HEK293 (cell line): ENCODE measurements around the gene DHRS4L2.
"Not testable (repeated sequence)": the region's sequence is repeated elsewhere in the genome, so short reads cannot be mapped to it uniquely, and the experiment has no call there.

Source experiments
- CTCF ChIA-PET: fragments of 350-600 bp; formaldehyde crosslinking; extraction: SDS; loops from one replicate; lab custom pipeline; 2021; ENCODE audit warnings: antibody characterized with exemption; lab: Yijun Ruan, JAX
- POLR2A ChIA-PET: fragments of 300-600 bp; formaldehyde crosslinking; extraction: SDS; loops from one replicate; lab custom pipeline; 2020; ENCODE audit warnings: antibody characterized with exemption, inconsistent platforms; lab: Yijun Ruan, JAX
- H3K27ac ChIP-seq: fragments of 200-500 bp; sonication (Bioruptor generic); 2 replicates; pipeline ENCODE4 v1.5.1; 2014; ENCODE audit warnings: low read depth, low read length, control low read depth, inconsistent platforms; ENCODE audit errors: extremely low read depth
- H3K36me3 ChIP-seq, 2 experiments: fragments of 200-500 bp in 1 of 2; sonication (Bioruptor generic) in 1 of 2; 1 replicate in 1 of 2; 2 replicates in 1 of 2; pipeline ENCODE4 v1.5.1; 2014 to 2017; ENCODE audit warnings: inconsistent platforms in 2 of 2, low read length in 2 of 2; ENCODE audit not compliant: control insufficient read depth in 2 of 2, insufficient read depth in 1 of 2
- H3K4me1 ChIP-seq: fragments of 200-500 bp; sonication (Bioruptor generic); 2 replicates; pipeline ENCODE4 v1.5.1; 2014; ENCODE audit warnings: mild to moderate bottlenecking, low read length, inconsistent platforms; ENCODE audit not compliant: control insufficient read depth, insufficient read depth
- H3K4me3 ChIP-seq: 2 replicates; pipeline ENCODE4 v1.5.1; 2011; ENCODE audit warnings: low read depth, mild to moderate bottlenecking, control low read depth, low read length, moderate library complexity
- H3K9me3 ChIP-seq: fragments of 200-500 bp; sonication (Bioruptor generic); 2 replicates; pipeline ENCODE4 v1.5.1; 2014; ENCODE audit warnings: low read depth, low read length, inconsistent platforms; ENCODE audit not compliant: control insufficient read depth, insufficient read depth
- EGR2 ChIP-seq: fragments of 450-650 bp; formaldehyde crosslinking; IDR thresholded peaks from 2 replicates; pipeline ENCODE4 v1.5.1; 2016; ENCODE audit warnings: low read depth, missing biosample characterization, missing genetic modification characterization
- GLIS1 ChIP-seq: fragments of 450-650 bp; formaldehyde crosslinking; IDR thresholded peaks from 2 replicates; pipeline ENCODE4 v1.5.1; 2016; ENCODE audit warnings: missing biosample characterization, missing genetic modification characterization
- KLF9 ChIP-seq: fragments of 450-650 bp; formaldehyde crosslinking; IDR thresholded peaks from 2 replicates; pipeline ENCODE4 v1.5.1; 2016; ENCODE audit warnings: missing biosample characterization, missing genetic modification characterization, low read depth
- MYNN ChIP-seq: fragments of 450-650 bp; formaldehyde crosslinking; IDR thresholded peaks from 2 replicates; pipeline ENCODE4 v1.5.1; 2016; ENCODE audit warnings: missing biosample characterization, missing genetic modification characterization, borderline replicate concordance
- MZF1 ChIP-seq: fragments of 450-650 bp; formaldehyde crosslinking; IDR thresholded peaks from 2 replicates; pipeline ENCODE4 v1.5.1; 2017; ENCODE audit warnings: missing biosample characterization, missing genetic modification characterization, borderline replicate concordance
- OSR2 ChIP-seq: fragments of 450-650 bp; formaldehyde crosslinking; IDR thresholded peaks from 2 replicates; pipeline ENCODE4 v1.5.1; 2016; ENCODE audit warnings: missing biosample characterization, missing genetic modification characterization
- PRDM1 ChIP-seq: fragments of 450-650 bp; formaldehyde crosslinking; IDR thresholded peaks from 2 replicates; pipeline ENCODE4; 2016; ENCODE audit warnings: missing biosample characterization, missing genetic modification characterization
- ZEB2 ChIP-seq: fragments of 450-650 bp; formaldehyde crosslinking; IDR thresholded peaks from 2 replicates; pipeline ENCODE4 v1.5.1; 2016; ENCODE audit warnings: missing biosample characterization, missing genetic modification characterization
- ZIC2 ChIP-seq: fragments of 450-650 bp; formaldehyde crosslinking; IDR thresholded peaks from 2 replicates; pipeline ENCODE4 v1.5.1; 2016; ENCODE audit warnings: missing biosample characterization, missing genetic modification characterization
- ZNF138 ChIP-seq: fragments of 450-650 bp; formaldehyde crosslinking; IDR thresholded peaks from 2 replicates; pipeline ENCODE4 v1.5.1; 2016; ENCODE audit warnings: missing biosample characterization, missing genetic modification characterization, borderline replicate concordance
- ZNF157 ChIP-seq: fragments of 450-650 bp; formaldehyde crosslinking; IDR thresholded peaks from 2 replicates; pipeline ENCODE4 v1.5.1; 2016; ENCODE audit warnings: missing biosample characterization, missing genetic modification characterization
- ZNF302 ChIP-seq: fragments of 450-650 bp; formaldehyde crosslinking; IDR thresholded peaks from 2 replicates; pipeline ENCODE4 v1.5.1; 2016; ENCODE audit warnings: missing biosample characterization, missing genetic modification characterization, low read depth
- ZNF366 ChIP-seq: fragments of 450-650 bp; formaldehyde crosslinking; conservative IDR thresholded peaks from 2 replicates; pipeline ENCODE4 v1.5.1; 2016; ENCODE audit warnings: missing biosample characterization, missing genetic modification characterization
- ZNF37A ChIP-seq: fragments of 450-650 bp; IDR thresholded peaks from 2 replicates; pipeline ENCODE4 v1.5.1; 2018; ENCODE audit warnings: missing biosample characterization, missing genetic modification characterization
- ZNF423 ChIP-seq: fragments of 450-650 bp; formaldehyde crosslinking; IDR thresholded peaks from 2 replicates; pipeline ENCODE4 v1.5.1; 2016; ENCODE audit warnings: missing biosample characterization, missing genetic modification characterization
- ZNF473 ChIP-seq: fragments of 450-650 bp; formaldehyde crosslinking; IDR thresholded peaks from 2 replicates; pipeline ENCODE4 v1.5.1; 2017; ENCODE audit warnings: missing biosample characterization, missing genetic modification characterization
- ZNF596 ChIP-seq: fragments of 450-650 bp; IDR thresholded peaks from 2 replicates; pipeline ENCODE4 v1.5.0; 2018; ENCODE audit warnings: missing biosample characterization, mild to moderate bottlenecking, missing genetic modification characterization, moderate library complexity
- ZNF600 ChIP-seq: fragments of 450-650 bp; formaldehyde crosslinking; IDR thresholded peaks from 2 replicates; pipeline ENCODE4 v1.5.1; 2016; ENCODE audit warnings: missing biosample characterization, missing genetic modification characterization
- ZNF626 ChIP-seq: fragments of 450-650 bp; sonication (Bioruptor Pico); formaldehyde crosslinking; IDR thresholded peaks from 2 replicates; pipeline ENCODE4 v1.5.1; 2018; ENCODE audit warnings: missing biosample characterization, missing genetic modification characterization, inconsistent platforms
- ZNF76 ChIP-seq: fragments of 450-650 bp; formaldehyde crosslinking; IDR thresholded peaks from 2 replicates; pipeline ENCODE4; 2016; ENCODE audit warnings: low read depth, missing biosample characterization, missing genetic modification characterization, borderline replicate concordance
- TF ChIP-seq, protein P1 (sequence below): fragments of 450-650 bp; formaldehyde crosslinking; IDR thresholded peaks from 2 replicates; pipeline ENCODE4 v1.5.1; 2016; ENCODE audit warnings: missing biosample characterization, missing genetic modification characterization
- TF ChIP-seq, protein P2 (sequence below): IDR thresholded peaks from 2 replicates; pipeline ENCODE4 v1.6.1; 2011; ENCODE audit warnings: mild to moderate bottlenecking, low read depth, low read length, borderline replicate concordance

Gene DHRS4L2

DNA sequence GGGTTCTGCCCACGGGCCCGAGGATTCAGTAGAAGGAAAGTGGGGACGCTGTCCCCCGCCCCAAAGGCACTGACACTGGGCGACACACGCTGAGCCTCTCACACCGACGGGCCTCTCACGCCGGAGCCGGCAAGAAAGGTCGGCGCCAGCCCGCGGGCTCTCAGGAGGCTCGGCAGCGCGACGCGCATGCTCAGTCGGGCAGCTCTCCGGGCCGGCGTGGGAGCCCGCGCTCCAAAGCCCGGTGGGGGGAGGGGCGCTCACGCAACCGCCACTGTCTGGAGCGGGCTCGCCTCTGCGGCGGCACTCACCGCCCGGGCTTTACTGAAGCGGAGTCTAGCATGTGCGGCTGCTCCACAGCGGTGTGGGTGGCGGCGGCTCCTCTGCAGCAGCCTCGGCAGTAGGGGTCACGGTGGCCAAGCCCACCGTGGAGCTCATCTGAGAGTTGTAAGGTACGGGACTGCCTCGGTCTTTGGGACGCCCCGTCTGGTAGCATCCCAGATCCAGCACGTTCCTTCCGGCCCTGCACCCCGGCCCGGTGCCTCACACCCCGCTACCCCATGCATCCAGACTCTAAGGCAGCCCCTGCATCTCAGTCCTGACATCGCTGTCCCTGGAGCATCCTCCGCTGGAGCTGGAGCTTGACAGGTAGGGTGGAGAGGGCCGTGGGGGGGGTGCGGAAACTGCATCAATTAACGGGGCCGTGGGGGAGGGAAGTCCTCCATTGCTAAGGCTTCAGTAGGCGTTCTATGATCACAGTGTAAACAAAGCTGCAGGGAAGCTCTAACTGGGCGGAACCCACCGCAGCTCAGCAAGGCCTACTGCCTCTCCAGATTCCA is 18.3 kb downstream of the DHRS4L2 start (continued):
- 0 out of 2 replicates have a peak, but pooled peaks have one; percentile 9 for TF ChIP-seq ZNF600 (tag by site-specific recombination)
- TF ChIP-seq GLIS1 (tag by site-specific recombination) = peak; percentile 83
- peak; percentile 48; the same call in 1 of the 2 replicates for TF ChIP-seq ZEB2 (tag by site-specific recombination)
- peak; percentile 12; the same call in 1 of the 2 replicates for TF ChIP-seq OSR2 (tag by site-specific recombination)
- peak; percentile 80 for TF ChIP-seq EGR2 (tag by site-specific recombination)

DNA sequence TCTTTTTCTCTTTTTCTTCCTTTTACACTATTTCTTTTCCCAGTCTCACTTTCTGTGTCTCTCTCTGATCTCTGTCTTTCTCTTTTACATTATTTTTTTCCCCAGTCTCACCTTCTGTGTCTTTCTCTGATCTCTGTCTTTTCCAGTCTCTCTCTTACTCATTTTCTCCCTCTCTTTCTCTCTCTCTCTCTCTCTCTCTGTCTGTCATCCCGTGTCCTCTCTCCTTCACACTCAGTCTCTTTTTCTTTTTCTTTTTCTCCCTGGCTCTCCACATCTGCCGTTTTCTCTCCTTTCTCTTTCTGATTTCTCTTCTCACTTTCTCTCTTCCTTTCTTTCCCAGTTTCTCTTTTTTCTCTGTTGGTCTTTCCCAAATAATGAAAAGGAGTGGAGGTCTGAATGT is 22.3 kb downstream of the DHRS4L2 start:
- Histone ChIP-seq H3K9me3 (no peaks in the 10 kb centered on the region), H3K36me3 (no peaks in the 10 kb centered on the region), H3K4me1 (0 out of 2 replicates have a peak, but pooled peaks cover 4% of the 10 kb centered on the region), H3K27ac (no peak overlapping the region), H3K4me3 (no peak overlapping the region)
- ChIA-PET POLR2A (no interaction called here), CTCF (interaction anchor here (0.7 kb wide), 1 partner anchor 297 kb away, joined by 3 read pairs; the partner anchor contains the start of gene CIDEB)
- TF ChIP-seq ZNF157 (tag by site-specific recombination) (no peak), KLF9 (tag by site-specific recombination) (no peak), PRDM1 (peak; percentile 100), ZNF37A (tag by site-specific recombination) (no peak), ZNF366 (tag by site-specific recombination) (peak; percentile 84), ZNF76 (no peak), MZF1 (tag by site-specific recombination) (no peak), ZNF626 (no peak), MYNN (tag by site-specific recombination) (no peak), ZNF596 (peak; percentile 76; the same call in 1 of the 2 replicates), ZNF423 (tag by site-specific recombination) (no peak), ZNF302 (no peak), ZNF138 (tag by site-specific recombination) (no peak), ZNF473 (no peak)
- TF ChIP-seq, protein P1, sequence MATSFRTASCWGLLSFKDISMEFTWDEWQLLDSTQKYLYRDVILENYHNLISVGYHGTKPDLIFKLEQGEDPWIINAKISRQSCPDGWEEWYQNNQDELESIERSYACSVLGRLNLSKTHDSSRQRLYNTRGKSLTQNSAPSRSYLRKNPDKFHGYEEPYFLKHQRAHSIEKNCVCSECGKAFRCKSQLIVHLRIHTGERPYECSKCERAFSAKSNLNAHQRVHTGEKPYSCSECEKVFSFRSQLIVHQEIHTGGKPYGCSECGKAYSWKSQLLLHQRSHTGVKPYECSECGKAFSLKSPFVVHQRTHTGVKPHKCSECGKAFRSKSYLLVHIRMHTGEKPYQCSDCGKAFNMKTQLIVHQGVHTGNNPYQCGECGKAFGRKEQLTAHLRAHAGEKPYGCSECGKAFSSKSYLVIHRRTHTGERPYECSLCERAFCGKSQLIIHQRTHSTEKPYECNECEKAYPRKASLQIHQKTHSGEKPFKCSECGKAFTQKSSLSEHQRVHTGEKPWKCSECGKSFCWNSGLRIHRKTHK (tag by site-specific recombination) = no peak
- TF ChIP-seq, protein P2, sequence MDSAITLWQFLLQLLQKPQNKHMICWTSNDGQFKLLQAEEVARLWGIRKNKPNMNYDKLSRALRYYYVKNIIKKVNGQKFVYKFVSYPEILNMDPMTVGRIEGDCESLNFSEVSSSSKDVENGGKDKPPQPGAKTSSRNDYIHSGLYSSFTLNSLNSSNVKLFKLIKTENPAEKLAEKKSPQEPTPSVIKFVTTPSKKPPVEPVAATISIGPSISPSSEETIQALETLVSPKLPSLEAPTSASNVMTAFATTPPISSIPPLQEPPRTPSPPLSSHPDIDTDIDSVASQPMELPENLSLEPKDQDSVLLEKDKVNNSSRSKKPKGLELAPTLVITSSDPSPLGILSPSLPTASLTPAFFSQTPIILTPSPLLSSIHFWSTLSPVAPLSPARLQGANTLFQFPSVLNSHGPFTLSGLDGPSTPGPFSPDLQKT = no peak

DNA sequence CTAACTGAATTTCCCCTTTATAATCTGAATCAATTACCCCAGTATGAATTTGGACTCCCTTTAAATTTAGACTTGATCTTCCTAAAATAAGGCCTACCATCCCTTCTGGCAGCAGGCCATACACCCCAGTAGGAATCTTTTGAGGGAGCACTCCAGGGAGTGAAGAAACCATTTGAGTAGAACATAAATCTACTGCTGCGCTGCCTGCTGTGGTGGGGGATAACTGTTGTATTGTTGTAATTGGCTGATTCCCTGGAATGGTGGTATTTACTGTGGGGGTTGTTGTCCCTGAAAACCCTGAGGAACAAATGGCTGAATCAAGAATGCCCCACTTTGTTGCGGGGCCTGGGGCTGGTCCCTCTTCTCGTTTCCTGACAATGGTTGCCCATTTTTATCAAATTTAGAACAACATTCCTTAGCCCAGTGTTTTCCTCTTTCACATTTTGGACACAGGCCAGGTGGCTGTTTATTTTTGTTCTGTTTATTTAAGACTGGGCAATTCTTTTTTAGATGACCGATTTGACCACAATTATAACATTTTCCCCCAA is 24.1 kb downstream of the DHRS4L2 start:
- H3K36me3 ChIP-seq, H3K27ac ChIP-seq, POLR2A ChIA-PET, H3K9me3 ChIP-seq, H3K4me3 ChIP-seq, H3K4me1 ChIP-seq: not testable (repeated sequence)
- CTCF ChIA-PET = interaction anchor here (0.9 to 1.2 kb wide), 2 partner anchors 96 to 149 kb away, joined by 3 read pairs; partner anchors contain the start of gene IRF9
- TF ChIP-seq ZIC2 = peak; percentile 57
